ENCODE data around the gene SRGAP3. TPM values are rescaled to one million over a fixed set of nuclear protein-coding genes. Genes with fewer than 3 reads are reported as not detected.
A peak's percentile ranks its signal among the peaks of the same experiment; 100 is the strongest.

The SRGAP3 gene
- total and polyA plus RNA-seq, 3 experiments from 2014 or later = 0.84 to 2.1 (median 1.1) TPM

DNA sequence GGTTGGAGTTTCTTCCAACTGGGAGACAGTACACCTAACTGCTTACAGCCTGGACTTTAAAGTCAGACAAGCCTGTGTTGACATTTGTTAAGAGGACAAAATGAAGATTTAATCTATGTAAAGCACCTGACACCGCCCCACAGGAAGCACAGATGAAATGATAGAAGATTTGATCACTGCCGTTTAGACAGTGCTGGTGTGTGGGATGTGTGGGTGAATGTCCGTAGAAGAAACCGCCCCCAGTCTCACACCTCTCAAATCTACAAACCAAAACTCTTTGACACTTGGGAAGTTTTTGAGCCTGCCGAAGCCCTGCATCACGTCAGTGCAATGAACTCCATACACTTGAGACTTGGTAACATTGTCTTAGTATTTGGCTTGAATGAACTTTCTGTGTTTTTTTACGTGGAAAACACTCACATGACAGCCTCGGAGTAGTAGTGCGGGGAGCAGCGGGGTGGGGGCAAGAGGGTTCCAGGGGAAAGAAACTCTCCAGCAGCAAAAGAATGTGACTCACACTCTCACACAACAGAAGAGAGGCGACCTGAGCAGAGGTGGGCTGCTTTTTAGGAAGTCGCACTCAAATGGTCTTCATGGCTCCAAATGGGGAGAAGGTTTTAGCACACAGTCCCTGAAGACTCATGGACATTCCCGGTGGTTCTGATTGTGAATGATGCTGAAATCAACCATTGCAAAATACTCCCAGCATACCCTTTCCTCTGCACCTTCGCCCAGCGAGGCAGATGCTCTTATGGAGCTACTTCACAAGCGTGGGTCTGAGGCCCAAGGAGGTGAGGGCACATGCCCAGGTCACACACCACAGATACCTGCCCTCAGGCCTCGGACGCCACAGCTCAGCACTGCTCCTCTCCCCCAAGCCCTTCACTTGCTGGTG lies 79.2 kb downstream of the SRGAP3 start:
- Histone ChIP-seq H3K27ac (ENCODE audit: low read depth, low read length) (no peak overlapping the region), H3K27me3 (ENCODE audit: insufficient read depth, low read length, poor library complexity, severe bottlenecking) (no peaks in the 10 kb centered on the region), H3K4me3 (ENCODE audit: low read length) (no peak overlapping the region), H3K4me1 (ENCODE audit: insufficient read depth, low read length) (peaks cover 33% of the 10 kb centered on the region), H3K9me3 (ENCODE audit: low read length) (no peaks in the 10 kb centered on the region), H3K36me3 (ENCODE audit: insufficient read depth, low read length) (no peaks in the 10 kb centered on the region)
- no peak for DNase-seq
- ChIA-PET CTCF (no interaction called here), POLR2A (no interaction called here)
- Mint-ChIP-seq H3K27me3 (peaks cover 0 to 2% of the 10 kb centered on the region in 2 donors), H3K27ac (peak overlapping the region in 4 of 8 donors; percentile 2 to 39 (median 26)), H3K4me1 (peaks cover 23 to 44% (median 40%) of the 10 kb centered on the region in 3 donors), H3K36me3 (peaks cover 0 to 2% (median 0%) of the 10 kb centered on the region in 3 donors), H3K9me3 (peaks cover 0 to 3% (median 0%) of the 10 kb centered on the region in 5 donors), H3K4me3 (peak overlapping the region in 4 of 7 donors; percentile 38 to 63 (median 51))

DNA sequence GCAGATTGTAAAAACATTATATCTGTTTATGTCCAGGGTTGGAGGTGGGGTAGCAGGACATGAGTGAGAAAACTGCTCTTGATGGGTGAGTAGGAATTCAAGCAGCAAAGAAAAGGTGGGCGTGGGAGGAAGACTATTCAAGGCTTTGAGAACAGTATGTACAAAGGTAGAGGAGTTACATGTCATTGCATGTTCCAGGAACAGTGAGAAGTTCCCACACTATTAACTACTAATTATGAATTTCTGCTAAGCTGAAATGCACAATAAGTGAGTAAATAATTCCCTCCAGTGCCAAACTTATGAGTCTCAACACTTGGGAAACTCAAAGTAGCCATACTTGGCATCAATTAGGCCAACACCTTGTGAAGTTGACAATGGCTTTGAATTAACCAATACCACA lies 80.1 kb downstream of the SRGAP3 start:
- no peaks in the 10 kb centered on the region for H3K36me3 ChIP-seq (ENCODE audit: insufficient read depth, low read length)
- Mint-ChIP-seq H3K9me3 (peaks cover 0 to 3% (median 0%) of the 10 kb centered on the region in 5 donors), H3K4me1 (peaks cover 23 to 44% (median 40%) of the 10 kb centered on the region in 3 donors), H3K27ac (peak overlapping the region in 5 of 8 donors; percentile 10 to 72 (median 54)), H3K36me3 (peaks cover 0 to 2% (median 0%) of the 10 kb centered on the region in 3 donors), H3K27me3 (peaks cover 0 to 2% of the 10 kb centered on the region in 2 donors), H3K4me3 (peak overlapping the region in 2 of 7 donors; percentile 7 to 63)
- ChIA-PET CTCF (no interaction called here), POLR2A (no interaction called here)
- no peak for DNase-seq
- H3K4me1 ChIP-seq (ENCODE audit: insufficient read depth, low read length) = peaks cover 33% of the 10 kb centered on the region
- no peaks in the 10 kb centered on the region for H3K9me3 ChIP-seq (ENCODE audit: low read length)
- H3K4me3 ChIP-seq (ENCODE audit: low read length) = no peak overlapping the region
- no peak overlapping the region for H3K27ac ChIP-seq (ENCODE audit: low read depth, low read length)
- H3K27me3 ChIP-seq (ENCODE audit: insufficient read depth, low read length, poor library complexity, severe bottlenecking) = no peaks in the 10 kb centered on the region

DNA sequence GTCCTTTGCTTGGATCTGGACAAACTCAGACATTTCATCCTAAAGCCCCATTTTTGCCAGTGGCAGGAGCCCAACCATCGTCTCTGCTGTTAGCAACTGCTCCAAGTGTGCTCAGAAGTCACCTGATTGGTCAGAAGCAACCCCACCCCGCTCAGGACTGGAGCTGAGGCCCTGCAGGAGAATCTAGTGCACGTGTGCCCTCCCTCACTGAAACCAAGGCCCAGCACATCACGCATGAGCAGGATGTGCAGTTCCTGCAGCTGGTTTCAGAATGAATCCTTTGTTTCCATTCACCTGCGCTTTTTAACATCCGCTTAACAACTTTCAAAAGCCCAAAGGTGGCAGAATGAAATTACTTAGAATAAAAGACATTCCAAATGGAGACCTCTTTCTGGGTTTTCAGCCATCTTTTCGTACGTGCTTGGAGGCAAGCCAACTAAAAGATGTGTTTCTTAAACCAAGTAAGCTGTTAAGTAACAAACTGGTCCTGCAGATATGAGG lies 81.2 kb downstream of the SRGAP3 start:
- H3K27ac Mint-ChIP-seq = peak overlapping the region in 2 of 8 donors; percentile 7 to 30
- peaks cover 0 to 2% (median 0%) of the 10 kb centered on the region in 3 donors for H3K36me3 Mint-ChIP-seq
- H3K27me3 Mint-ChIP-seq = no peaks in the 10 kb centered on the region
- peaks cover 23 to 44% (median 40%) of the 10 kb centered on the region in 3 donors for H3K4me1 Mint-ChIP-seq
- H3K9me3 ChIP-seq (ENCODE audit: low read length) = no peaks in the 10 kb centered on the region
- DNase-seq = no peak
- H3K27me3 ChIP-seq (ENCODE audit: insufficient read depth, low read length, poor library complexity, severe bottlenecking) = no peaks in the 10 kb centered on the region
- no peak overlapping the region for H3K27ac ChIP-seq (ENCODE audit: low read depth, low read length)
- H3K4me3 Mint-ChIP-seq = peak overlapping the region in 1 of 7 donors; percentile 4
- ChIA-PET POLR2A (interaction anchor here (0.5 kb wide), 1 partner anchor 116 kb away, joined by 4 read pairs; no protein-coding TSS in a partner anchor), CTCF (no interaction called here)
- peaks cover 33% of the 10 kb centered on the region for H3K4me1 ChIP-seq (ENCODE audit: insufficient read depth, low read length)
- no peaks in the 10 kb centered on the region for H3K9me3 Mint-ChIP-seq
- no peak overlapping the region for H3K4me3 ChIP-seq (ENCODE audit: low read length)
- no peaks in the 10 kb centered on the region for H3K36me3 ChIP-seq (ENCODE audit: insufficient read depth, low read length)

GRCh38 chr3:9167222-9167621 lies 82.2 kb downstream of the SRGAP3 start:
- POLR2A ChIA-PET = no interaction called here
- Mint-ChIP-seq H3K4me1 (peaks cover 23 to 44% (median 40%) of the 10 kb centered on the region in 3 donors), H3K27ac (no peak overlapping the region), H3K9me3 (no peaks in the 10 kb centered on the region), H3K4me3 (no peak overlapping the region), H3K27me3 (no peaks in the 10 kb centered on the region), H3K36me3 (no peaks in the 10 kb centered on the region)
- DNase-seq = no peak
- no peaks in the 10 kb centered on the region for H3K36me3 ChIP-seq (ENCODE audit: insufficient read depth, low read length)
- no peak overlapping the region for H3K4me3 ChIP-seq (ENCODE audit: low read length)
- no peak overlapping the region for H3K27ac ChIP-seq (ENCODE audit: low read depth, low read length)
- no peaks in the 10 kb centered on the region for H3K9me3 ChIP-seq (ENCODE audit: low read length)
- peaks cover 33% of the 10 kb centered on the region for H3K4me1 ChIP-seq (ENCODE audit: insufficient read depth, low read length)
- CTCF ChIA-PET = no interaction called here
- no peaks in the 10 kb centered on the region for H3K27me3 ChIP-seq (ENCODE audit: insufficient read depth, low read length, poor library complexity, severe bottlenecking)

DNA sequence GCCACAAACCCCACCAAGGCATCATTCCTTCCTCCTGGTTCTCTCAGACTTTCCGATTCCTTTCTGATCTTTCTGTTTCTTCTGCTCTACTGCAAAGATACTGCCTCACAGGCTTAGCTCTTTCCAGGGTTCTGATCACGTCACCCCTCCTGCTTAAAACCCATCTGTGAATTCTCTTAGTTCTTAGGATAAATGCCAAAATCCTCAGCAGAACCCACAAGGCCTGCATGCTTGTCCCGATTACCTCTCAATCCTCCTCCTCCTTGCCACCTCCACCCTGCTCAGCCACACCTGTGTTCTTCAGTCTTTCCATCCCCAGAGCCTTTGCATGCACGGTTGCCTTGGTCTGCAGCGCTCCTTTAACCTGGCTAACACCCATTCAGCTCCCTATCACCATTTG lies 84.0 kb downstream of the SRGAP3 start:
- peaks cover 14 to 28% (median 27%) of the 10 kb centered on the region in 3 donors for H3K4me1 Mint-ChIP-seq
- H3K36me3 ChIP-seq (ENCODE audit: insufficient read depth, low read length) = no peaks in the 10 kb centered on the region
- POLR2A ChIA-PET = no interaction called here

GRCh38 chr3:9163289-9163688 lies 86.2 kb downstream of the SRGAP3 start:
- H3K9me3 Mint-ChIP-seq = no peaks in the 10 kb centered on the region
- POLR2A ChIA-PET = no interaction called here
- H3K27me3 Mint-ChIP-seq = no peaks in the 10 kb centered on the region
- no peaks in the 10 kb centered on the region for H3K36me3 Mint-ChIP-seq
- H3K9me3 ChIP-seq (ENCODE audit: low read length) = no peaks in the 10 kb centered on the region
- peak overlapping the region in 1 of 8 donors; percentile 72 for H3K27ac Mint-ChIP-seq
- no peak overlapping the region for H3K4me3 ChIP-seq (ENCODE audit: low read length)
- H3K36me3 ChIP-seq (ENCODE audit: insufficient read depth, low read length) = no peaks in the 10 kb centered on the region
- no peak overlapping the region for H3K27ac ChIP-seq (ENCODE audit: low read depth, low read length)
- no peak for DNase-seq
- H3K27me3 ChIP-seq (ENCODE audit: insufficient read depth, low read length, poor library complexity, severe bottlenecking) = no peaks in the 10 kb centered on the region
- peaks cover 0 to 6% (median 6%) of the 10 kb centered on the region in 3 donors for H3K4me1 Mint-ChIP-seq
- no peak overlapping the region for H3K4me3 Mint-ChIP-seq
- H3K4me1 ChIP-seq (ENCODE audit: insufficient read depth, low read length) = peaks cover 3% of the 10 kb centered on the region
- CTCF ChIA-PET = no interaction called here

More for the DNA sequence above, 84.0 kb downstream of the SRGAP3 start:
- no peak for DNase-seq
- H3K9me3 ChIP-seq (ENCODE audit: low read length) = no peaks in the 10 kb centered on the region
- no peaks in the 10 kb centered on the region for H3K27me3 Mint-ChIP-seq
- no peaks in the 10 kb centered on the region for H3K9me3 Mint-ChIP-seq
- CTCF ChIA-PET = no interaction called here
- H3K27ac Mint-ChIP-seq = no peak overlapping the region
- no peaks in the 10 kb centered on the region for H3K36me3 Mint-ChIP-seq
- H3K27me3 ChIP-seq (ENCODE audit: insufficient read depth, low read length, poor library complexity, severe bottlenecking) = no peaks in the 10 kb centered on the region
- H3K4me3 ChIP-seq (ENCODE audit: low read length) = no peak overlapping the region
- H3K4me3 Mint-ChIP-seq = no peak overlapping the region
- peaks cover 24% of the 10 kb centered on the region for H3K4me1 ChIP-seq (ENCODE audit: insufficient read depth, low read length)
- no peak overlapping the region for H3K27ac ChIP-seq (ENCODE audit: low read depth, low read length)

DNA sequence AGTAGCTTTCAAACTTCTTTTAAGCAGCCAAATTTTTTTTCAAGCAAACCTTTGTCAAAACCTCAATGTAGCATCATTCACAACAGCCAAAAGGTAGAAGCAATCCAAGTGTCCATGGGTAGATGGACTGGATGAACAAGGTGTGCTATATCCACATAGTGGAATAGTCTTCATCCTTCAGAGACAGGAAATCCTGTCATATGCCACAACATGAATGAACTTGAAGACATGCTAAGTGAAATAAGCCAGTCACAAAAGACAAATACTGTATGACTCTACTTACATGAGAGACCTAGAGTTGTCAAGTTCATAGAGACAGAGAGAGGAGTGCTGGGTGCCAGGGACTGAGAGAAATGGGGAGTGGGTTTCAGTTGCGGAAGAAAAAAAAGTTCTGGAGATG lies 87.6 kb downstream of the SRGAP3 start:
- H3K4me3 ChIP-seq (ENCODE audit: low read length) = no peak overlapping the region
- no peaks in the 10 kb centered on the region for H3K9me3 ChIP-seq (ENCODE audit: low read length)
- H3K27ac Mint-ChIP-seq = no peak overlapping the region
- POLR2A ChIA-PET = no interaction called here
- no peaks in the 10 kb centered on the region for H3K36me3 ChIP-seq (ENCODE audit: insufficient read depth, low read length)
- H3K27ac ChIP-seq (ENCODE audit: low read depth, low read length) = no peak overlapping the region
- H3K9me3 Mint-ChIP-seq = no peaks in the 10 kb centered on the region
- H3K4me1 Mint-ChIP-seq = no peaks in the 10 kb centered on the region
- H3K27me3 Mint-ChIP-seq = peaks cover 0 to 3% of the 10 kb centered on the region in 2 donors
- no peaks in the 10 kb centered on the region for H3K27me3 ChIP-seq (ENCODE audit: insufficient read depth, low read length, poor library complexity, severe bottlenecking)
- H3K4me1 ChIP-seq (ENCODE audit: insufficient read depth, low read length) = no peaks in the 10 kb centered on the region
- no peaks in the 10 kb centered on the region for H3K36me3 Mint-ChIP-seq
- DNase-seq = no peak
- no peak overlapping the region for H3K4me3 Mint-ChIP-seq
- CTCF ChIA-PET = no interaction called here

- no peak overlapping the region for H3K4me3 Mint-ChIP-seq
- DNase-seq = no peak
- H3K27me3 Mint-ChIP-seq = peaks cover 0 to 3% of the 10 kb centered on the region in 2 donors
- H3K36me3 Mint-ChIP-seq = no peaks in the 10 kb centered on the region
- ChIA-PET CTCF (no interaction called here), POLR2A (no interaction called here)
- Histone ChIP-seq H3K4me1 (ENCODE audit: insufficient read depth, low read length) (no peaks in the 10 kb centered on the region), H3K4me3 (ENCODE audit: low read length) (no peak overlapping the region), H3K27me3 (ENCODE audit: insufficient read depth, low read length, poor library complexity, severe bottlenecking) (no peaks in the 10 kb centered on the region), H3K36me3 (ENCODE audit: insufficient read depth, low read length) (no peaks in the 10 kb centered on the region), H3K27ac (ENCODE audit: low read depth, low read length) (no peak overlapping the region), H3K9me3 (ENCODE audit: low read length) (no peaks in the 10 kb centered on the region)
- H3K4me1 Mint-ChIP-seq = no peaks in the 10 kb centered on the region
- no peak overlapping the region for H3K27ac Mint-ChIP-seq
- H3K9me3 Mint-ChIP-seq = no peaks in the 10 kb centered on the region
These were observed 88.1 kb downstream of the SRGAP3 start for GRCh38 chr3:9161298-9161697.

All from CD8-positive, alpha-beta memory T cell (primary cell).